Psoas muscle (tissue), 8 donors: ENCODE measurements around the gene CFAP251. TPM values are rescaled to one million over a fixed set of nuclear protein-coding genes. Genes with fewer than 3 reads are reported as not detected.

Source experiments
- ATAC-seq, 4 donors: fragments of 200-7000 bp; cut with Tn5 transposase; one replicate each; pipeline ENCODE4 v1.9.1; 2020; ENCODE audit warnings: moderate library complexity in 3 of 4, mild to moderate bottlenecking in 2 of 4
- DNase-seq, 2 donors: peaks; one replicate each; pipeline ENCODE4 v3.0.0-alpha.2; 2020
- H3K27ac ChIP-seq: fragments of 200-600 bp; one replicate; pipeline ENCODE4 v1.8.0; 2022
- H3K27me3 ChIP-seq, 3 donors: fragments of 200-600 bp in 1 of 3; one replicate each; pipeline versions ENCODE4 v1.6.1 to v1.8.0; 2013 to 2022; ENCODE audit warnings: low read length in 2 of 3, mild to moderate bottlenecking in 2 of 3, moderate library complexity in 1 of 3; ENCODE audit not compliant: insufficient read depth in 3 of 3
- H3K36me3 ChIP-seq, 2 donors: fragments of 200-600 bp in 1 of 2; one replicate each; pipeline versions ENCODE4 v1.6.1 to v1.8.0; 2013 to 2022; ENCODE audit warnings: low read depth in 1 of 2, mild to moderate bottlenecking in 1 of 2, moderate library complexity in 1 of 2; ENCODE audit not compliant: insufficient read depth in 1 of 2
- H3K4me1 ChIP-seq: fragments of 200-600 bp; one replicate; pipeline ENCODE4 v1.8.0; 2022
- H3K4me3 ChIP-seq: fragments of 200-600 bp; one replicate; pipeline ENCODE4 v1.8.0; 2022; ENCODE audit warnings: mild to moderate bottlenecking
- H3K9me3 ChIP-seq: fragments of 200-600 bp; one replicate; pipeline ENCODE4 v1.8.0; 2022
- WGBS, 3 donors: extraction: QIAGEN DNeasy Blood & Tissue Kit; methylation state at CpG; one replicate each; pipeline versions ENCODE4 v1.1.6 to v1.1.7; 2013; 5-methylcytosine and 5-hydroxymethylcytosine counted together
- intact Hi-C, 2 donors: fragments of 100-400 bp; cut with DNase I; formaldehyde crosslinking; loops; one replicate each; pipeline versions ENCODE4 v1.11.0 to v1.14.2; 2022
- polyA plus RNA-seq, 3 donors: library from polyadenylated mRNA; stranded (reverse); fragments of 200-250 nt; gene quantifications; one replicate each; pipeline ENCODE4 v1.2.3, GENCODE V29; 2013
- total RNA-seq, 4 donors: library from RNA; stranded (reverse); fragmentation: NEBNext Ultra II Directional in 2 of 4; extraction: Animal tissue kit (Norgen Biotek cat#: 25700) in 2 of 4; gene quantifications; one replicate each; pipeline versions ENCODE4 v1.2.1 to v1.2.4, GENCODE V29; 2021 to 2023
- TF ChIP-seq, protein P1 (sequence below): fragments of 200-600 bp; IDR thresholded peaks from one replicate; pipeline ENCODE4 v1.8.0; 2022; ENCODE audit warnings: antibody characterized with exemption
- donor health status: healthy with polysubstance abuse.
- donor health status: DM: no; HTN: no; CAD: no; lungs with moderate emphysema.
- donor health status: Bipolar disorder and iron deficiency.
- donor health status: healthy.
- donor health status: DM: yes; HTN: yes; CAD: no.
- donor health status: DM: no; HTN: no; CAD: no.
- donor health status: DM: no; HTN: no; CAD: no.
- donor health status: DM: yes; HTN: yes; CAD: no.

CFAP251 gene
- total and polyA plus RNA-seq, 7 donors: 0.36 to 0.79 (median 0.64) TPM

GRCh38 chr12:121905746-121906145 is 12.6 kb upstream of the CFAP251 start:
- Histone ChIP-seq H3K4me1 (no peaks in the 10 kb centered on the region), H3K4me3 (no peak overlapping the region), H3K9me3 (no peaks in the 10 kb centered on the region), H3K27ac (no peak overlapping the region), H3K36me3 (peaks cover 18 to 97% of the 10 kb centered on the region in 2 donors), H3K27me3 (no peaks in the 10 kb centered on the region)
- ATAC-seq: no peak
- DNase-seq: no peak
- 68 to 75% (median 70%) methylated on average over 4 of the region's 4 CpGs for WGBS, 3 donors
- TF ChIP-seq, protein P1, sequence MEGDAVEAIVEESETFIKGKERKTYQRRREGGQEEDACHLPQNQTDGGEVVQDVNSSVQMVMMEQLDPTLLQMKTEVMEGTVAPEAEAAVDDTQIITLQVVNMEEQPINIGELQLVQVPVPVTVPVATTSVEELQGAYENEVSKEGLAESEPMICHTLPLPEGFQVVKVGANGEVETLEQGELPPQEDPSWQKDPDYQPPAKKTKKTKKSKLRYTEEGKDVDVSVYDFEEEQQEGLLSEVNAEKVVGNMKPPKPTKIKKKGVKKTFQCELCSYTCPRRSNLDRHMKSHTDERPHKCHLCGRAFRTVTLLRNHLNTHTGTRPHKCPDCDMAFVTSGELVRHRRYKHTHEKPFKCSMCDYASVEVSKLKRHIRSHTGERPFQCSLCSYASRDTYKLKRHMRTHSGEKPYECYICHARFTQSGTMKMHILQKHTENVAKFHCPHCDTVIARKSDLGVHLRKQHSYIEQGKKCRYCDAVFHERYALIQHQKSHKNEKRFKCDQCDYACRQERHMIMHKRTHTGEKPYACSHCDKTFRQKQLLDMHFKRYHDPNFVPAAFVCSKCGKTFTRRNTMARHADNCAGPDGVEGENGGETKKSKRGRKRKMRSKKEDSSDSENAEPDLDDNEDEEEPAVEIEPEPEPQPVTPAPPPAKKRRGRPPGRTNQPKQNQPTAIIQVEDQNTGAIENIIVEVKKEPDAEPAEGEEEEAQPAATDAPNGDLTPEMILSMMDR: no peak
- intact Hi-C loops: no loop called here

- intact Hi-C loops: no loop called here
- TF ChIP-seq, protein P1: no peak
- no peak overlapping the region for H3K27ac ChIP-seq
- H3K36me3 ChIP-seq: peaks cover 10 to 87% of the 10 kb centered on the region in 2 donors
- no peaks in the 10 kb centered on the region for H3K4me1 ChIP-seq
- no peak for DNase-seq
- no peak for ATAC-seq
- H3K9me3 ChIP-seq: no peaks in the 10 kb centered on the region
- no peak overlapping the region for H3K4me3 ChIP-seq
- H3K27me3 ChIP-seq: no peaks in the 10 kb centered on the region
- 58 to 69% (median 69%) methylated on average over 2 of the region's 2 CpGs for WGBS, 3 donors
These were observed 9.7 kb upstream of the CFAP251 start for GRCh38 chr12:121908702-121909101.

- Histone ChIP-seq H3K27me3 (no peaks in the 10 kb centered on the region), H3K4me1 (no peaks in the 10 kb centered on the region), H3K27ac (no peak overlapping the region), H3K9me3 (no peaks in the 10 kb centered on the region), H3K4me3 (no peak overlapping the region), H3K36me3 (peaks cover 12 to 91% of the 10 kb centered on the region in 2 donors)
- no peak for DNase-seq
- TF ChIP-seq, protein P1: no peak
- WGBS, 3 donors: 92 to 94% (median 94%) methylated on average over 14 of the region's 14 CpGs
- ATAC-seq: no peak
- intact Hi-C loops: no loop called here
These were observed 6.4 kb upstream of the CFAP251 start for GRCh38 chr12:121911824-121912585.

- intact Hi-C loops: loop anchor here in 1 of 2 donors (5.0 kb wide), 1 partner anchor 96 kb away; no protein-coding TSS in a partner anchor
These were observed 2.5 kb upstream of the CFAP251 start for GRCh38 chr12:121915841-121916321.

More at GRCh38 chr12:121915841-121916321, 2.5 kb upstream of the CFAP251 start:
- Histone ChIP-seq H3K9me3 (no peaks in the 10 kb centered on the region), H3K27ac (no peak overlapping the region), H3K27me3 (no peaks in the 10 kb centered on the region), H3K4me3 (no peak overlapping the region), H3K36me3 (peaks cover 5 to 68% of the 10 kb centered on the region in 2 donors), H3K4me1 (peaks cover 3% of the 10 kb centered on the region)
- TF ChIP-seq, protein P1: no peak
- no peak for DNase-seq
- ATAC-seq: no peak
- WGBS, 3 donors: 73 to 81% (median 75%) methylated on average over 5 of the region's 5 CpGs
